Glutamatergic neuron (in vitro differentiated cells): ENCODE results near the gene LYRM4. TPM values are rescaled to one million over a fixed set of nuclear protein-coding genes. Genes with fewer than 3 reads are reported as not detected.

Experiments used
- DNase-seq: peaks from one replicate; pipeline ENCODE4 v3.0.0; 2022
- H3K27ac Mint-ChIP-seq: one replicate; pipeline ENCODE4 v1.8.0; 2020; ENCODE audit warnings: mild to moderate bottlenecking, mixed read lengths, inconsistent platforms; ENCODE audit not compliant: unreplicated experiment
- H3K27me3 Mint-ChIP-seq: one replicate; pipeline ENCODE4 v1.8.0; 2020; ENCODE audit warnings: mild to moderate bottlenecking, moderate library complexity, mixed read lengths, inconsistent platforms; ENCODE audit not compliant: unreplicated experiment
- H3K36me3 Mint-ChIP-seq: one replicate; pipeline ENCODE4 v1.8.0; 2020; ENCODE audit warnings: mild to moderate bottlenecking, mixed read lengths, inconsistent platforms; ENCODE audit not compliant: unreplicated experiment
- H3K4me1 Mint-ChIP-seq: one replicate; pipeline ENCODE4 v1.8.0; 2020; ENCODE audit warnings: mild to moderate bottlenecking, low read depth, mixed read lengths, inconsistent platforms; ENCODE audit not compliant: unreplicated experiment
- H3K4me3 Mint-ChIP-seq: one replicate; pipeline ENCODE4 v1.8.0; 2020; ENCODE audit warnings: mild to moderate bottlenecking, mixed read lengths, inconsistent platforms; ENCODE audit not compliant: unreplicated experiment
- H3K9me3 Mint-ChIP-seq: one replicate; pipeline ENCODE4 v1.8.0; 2020; ENCODE audit warnings: mild to moderate bottlenecking, moderate library complexity, mixed read lengths, inconsistent platforms; ENCODE audit not compliant: unreplicated experiment
- CTCF ChIP-seq: fragments of 200-600 bp; sonication (generic); IDR thresholded peaks from one replicate; pipeline ENCODE4 v1.5.0; 2021; ENCODE audit not compliant: partially characterized antibody, unreplicated experiment
- total RNA-seq: library from RNA; stranded (reverse); fragmentation: NEBNext Ultra II Directional; extraction: Animal tissue kit (Norgen Biotek cat#: 25700); gene quantifications from one replicate; pipeline ENCODE4 v1.2.1, GENCODE V29; 2021; ENCODE audit not compliant: unreplicated experiment

Gene LYRM4
- total RNA-seq, 1 donor from 2014 or later = 29.5 TPM

- Mint-ChIP-seq H3K27me3 (peaks cover 4% of the 10 kb centered on the region), H3K9me3 (no peaks in the 10 kb centered on the region), H3K36me3 (no peaks in the 10 kb centered on the region), H3K4me1 (peaks cover 29% of the 10 kb centered on the region), H3K4me3 (no peak overlapping the region), H3K27ac (no peak overlapping the region)
- TF ChIP-seq CTCF = no peak
- no peak for DNase-seq
Measured at GRCh38 chr6:5277589-5277988, 16.8 kb upstream of the LYRM4 start.

- H3K4me3 Mint-ChIP-seq = no peak overlapping the region
- DNase-seq = no peak
- H3K36me3 Mint-ChIP-seq = no peaks in the 10 kb centered on the region
- peaks cover 26% of the 10 kb centered on the region for H3K4me1 Mint-ChIP-seq
- TF ChIP-seq CTCF = no peak
- H3K27me3 Mint-ChIP-seq = no peaks in the 10 kb centered on the region
- H3K27ac Mint-ChIP-seq = no peak overlapping the region
- H3K9me3 Mint-ChIP-seq = no peaks in the 10 kb centered on the region
Measured at GRCh38 chr6:5276581-5276980, 15.8 kb upstream of the LYRM4 start.

- H3K27me3 Mint-ChIP-seq = no peaks in the 10 kb centered on the region
- H3K4me1 Mint-ChIP-seq = peaks cover 33% of the 10 kb centered on the region
- no peak for DNase-seq
- no peak overlapping the region for H3K27ac Mint-ChIP-seq
- no peaks in the 10 kb centered on the region for H3K36me3 Mint-ChIP-seq
- no peak for TF ChIP-seq CTCF
- H3K4me3 Mint-ChIP-seq = no peak overlapping the region
- no peaks in the 10 kb centered on the region for H3K9me3 Mint-ChIP-seq
Measured at GRCh38 chr6:5275497-5275896, 14.7 kb upstream of the LYRM4 start.

GRCh38 chr6:5274231-5274630 is 13.5 kb upstream of the LYRM4 start:
- DNase-seq = no peak
- Mint-ChIP-seq H3K4me1 (peaks cover 33% of the 10 kb centered on the region), H3K27me3 (no peaks in the 10 kb centered on the region), H3K27ac (no peak overlapping the region), H3K4me3 (no peak overlapping the region), H3K36me3 (no peaks in the 10 kb centered on the region), H3K9me3 (no peaks in the 10 kb centered on the region)
- no peak for TF ChIP-seq CTCF

GRCh38 chr6:5271926-5272325 is 11.2 kb upstream of the LYRM4 start:
- DNase-seq = no peak
- Mint-ChIP-seq H3K36me3 (no peaks in the 10 kb centered on the region), H3K9me3 (no peaks in the 10 kb centered on the region), H3K27ac (no peak overlapping the region), H3K4me3 (no peak overlapping the region), H3K27me3 (no peaks in the 10 kb centered on the region), H3K4me1 (peaks cover 21% of the 10 kb centered on the region)
- no peak for TF ChIP-seq CTCF
